Mesothelial cell of epicardium (in vitro differentiated cells): ENCODE measurements around the gene ATP8B4. TPM values are rescaled to one million over a fixed set of nuclear protein-coding genes. Genes with fewer than 3 reads are reported as not detected.
A peak's percentile ranks its signal among the peaks of the same experiment; 100 is the strongest.

Experiments used
- DNase-seq, 2 experiments: peaks; one replicate each; pipeline ENCODE4 v3.0.0; 2021; ENCODE audit warnings: low spot score in 2 of 2; ENCODE audit not compliant: unreplicated experiment in 2 of 2
- H3K27ac Mint-ChIP-seq: 2 replicates; pipeline ENCODE4 v1.8.0; 2021; ENCODE audit warnings: mixed read lengths
- H3K27me3 Mint-ChIP-seq: 2 replicates; pipeline ENCODE4 v1.8.0; 2021; ENCODE audit warnings: low read depth, mixed read lengths
- H3K36me3 Mint-ChIP-seq: 2 replicates; pipeline ENCODE4 v1.8.0; 2021; ENCODE audit warnings: mixed read lengths
- H3K4me1 Mint-ChIP-seq: 2 replicates; pipeline ENCODE4 v1.8.0; 2021; ENCODE audit warnings: mixed read lengths
- H3K4me3 Mint-ChIP-seq: 2 replicates; pipeline ENCODE4 v1.8.0; 2021; ENCODE audit warnings: mild to moderate bottlenecking, moderate library complexity, mixed read lengths
- H3K9me3 Mint-ChIP-seq: 2 replicates; pipeline ENCODE4 v1.8.0; 2021; ENCODE audit warnings: mixed read lengths
- total RNA-seq: library from RNA; stranded (reverse); gene quantifications from 3 replicates; pipeline ENCODE4 v1.2.1, GENCODE V29; 2021
- TF ChIP-seq, protein P1 (sequence below): fragments of 200-600 bp; sonication (generic); IDR thresholded peaks from one replicate; pipeline ENCODE4 v1.5.0; 2021; ENCODE audit warnings: antibody characterized with exemption; ENCODE audit not compliant: unreplicated experiment

ATP8B4 gene
- total RNA-seq, 1 donor from 2014 or later: 1.8 TPM

- no peaks in the 10 kb centered on the region for H3K36me3 Mint-ChIP-seq
- TF ChIP-seq, protein P1, sequence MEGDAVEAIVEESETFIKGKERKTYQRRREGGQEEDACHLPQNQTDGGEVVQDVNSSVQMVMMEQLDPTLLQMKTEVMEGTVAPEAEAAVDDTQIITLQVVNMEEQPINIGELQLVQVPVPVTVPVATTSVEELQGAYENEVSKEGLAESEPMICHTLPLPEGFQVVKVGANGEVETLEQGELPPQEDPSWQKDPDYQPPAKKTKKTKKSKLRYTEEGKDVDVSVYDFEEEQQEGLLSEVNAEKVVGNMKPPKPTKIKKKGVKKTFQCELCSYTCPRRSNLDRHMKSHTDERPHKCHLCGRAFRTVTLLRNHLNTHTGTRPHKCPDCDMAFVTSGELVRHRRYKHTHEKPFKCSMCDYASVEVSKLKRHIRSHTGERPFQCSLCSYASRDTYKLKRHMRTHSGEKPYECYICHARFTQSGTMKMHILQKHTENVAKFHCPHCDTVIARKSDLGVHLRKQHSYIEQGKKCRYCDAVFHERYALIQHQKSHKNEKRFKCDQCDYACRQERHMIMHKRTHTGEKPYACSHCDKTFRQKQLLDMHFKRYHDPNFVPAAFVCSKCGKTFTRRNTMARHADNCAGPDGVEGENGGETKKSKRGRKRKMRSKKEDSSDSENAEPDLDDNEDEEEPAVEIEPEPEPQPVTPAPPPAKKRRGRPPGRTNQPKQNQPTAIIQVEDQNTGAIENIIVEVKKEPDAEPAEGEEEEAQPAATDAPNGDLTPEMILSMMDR: no peak
- peaks cover 77% of the 10 kb centered on the region for H3K4me1 Mint-ChIP-seq
- H3K27ac Mint-ChIP-seq: peak overlapping the region; percentile 89
- DNase-seq: no peak
- peaks cover under 1% of the 10 kb centered on the region for H3K9me3 Mint-ChIP-seq
- no peaks in the 10 kb centered on the region for H3K27me3 Mint-ChIP-seq
- no peak overlapping the region for H3K4me3 Mint-ChIP-seq
These were observed 216.1 kb downstream of the ATP8B4 start for GRCh38 chr15:49902685-49903501.

- Mint-ChIP-seq H3K9me3 (no peaks in the 10 kb centered on the region), H3K27ac (peak overlapping the region; percentile 89), H3K4me3 (no peak overlapping the region), H3K4me1 (peaks cover 73% of the 10 kb centered on the region), H3K36me3 (no peaks in the 10 kb centered on the region), H3K27me3 (no peaks in the 10 kb centered on the region)
- DNase-seq: no peak
- TF ChIP-seq, protein P1: no peak
These were observed 216.9 kb downstream of the ATP8B4 start for GRCh38 chr15:49901996-49902684.

- Mint-ChIP-seq H3K9me3 (no peaks in the 10 kb centered on the region), H3K27me3 (no peaks in the 10 kb centered on the region), H3K4me3 (no peak overlapping the region), H3K4me1 (peaks cover 70% of the 10 kb centered on the region), H3K27ac (peak overlapping the region; percentile 59), H3K36me3 (no peaks in the 10 kb centered on the region)
- TF ChIP-seq, protein P1: no peak
- DNase-seq: no peak
These were observed 217.7 kb downstream of the ATP8B4 start for GRCh38 chr15:49901321-49901720.

- TF ChIP-seq, protein P1: no peak
- Mint-ChIP-seq H3K4me1 (peaks cover 73% of the 10 kb centered on the region), H3K9me3 (peaks cover 4% of the 10 kb centered on the region), H3K36me3 (peaks cover 2% of the 10 kb centered on the region), H3K27me3 (no peaks in the 10 kb centered on the region), H3K4me3 (no peak overlapping the region), H3K27ac (peak overlapping the region; percentile 59)
- no peak for DNase-seq
These were observed 218.2 kb downstream of the ATP8B4 start for GRCh38 chr15:49900903-49901235.

DNA sequence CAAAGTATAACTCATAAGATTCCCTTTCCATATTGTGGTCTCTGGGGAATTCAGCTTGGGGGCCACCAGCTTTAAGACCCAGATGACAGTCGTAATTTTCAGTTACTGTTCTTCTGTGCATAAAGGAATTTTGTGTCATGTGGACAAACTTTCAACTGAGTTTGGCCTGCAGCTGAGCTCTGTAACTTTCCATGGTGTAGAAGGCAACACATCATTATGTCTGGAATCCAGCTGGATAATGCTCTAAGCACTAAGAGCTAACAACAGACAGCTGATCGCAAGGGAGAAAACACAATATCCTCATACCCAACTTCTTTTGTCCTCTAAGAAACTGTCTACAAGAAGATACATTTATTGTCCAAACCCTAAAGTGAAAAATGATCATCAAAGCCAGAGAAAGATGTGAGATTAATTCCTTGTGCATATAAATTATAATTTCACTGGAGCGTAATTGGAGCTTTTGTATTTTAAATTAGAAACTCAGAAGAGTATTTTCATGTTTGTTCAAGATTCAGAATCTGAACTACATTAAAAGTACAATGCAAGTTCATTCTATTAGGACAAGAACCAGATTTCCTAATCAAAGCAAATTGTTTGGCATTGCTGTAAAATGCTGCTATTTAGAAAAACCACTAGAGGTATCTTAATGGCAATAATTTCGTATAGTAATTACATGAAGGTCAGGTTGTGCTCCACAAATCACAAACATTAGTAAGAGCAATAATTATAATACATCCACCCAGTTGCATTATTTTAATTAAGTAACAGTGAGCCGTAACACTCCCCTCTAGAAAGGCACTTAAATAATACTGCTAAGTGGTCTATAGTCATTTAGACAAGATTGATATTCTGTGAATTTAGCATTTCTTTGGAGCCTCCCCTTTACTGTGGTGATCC lies 218.8 kb downstream of the ATP8B4 start:
- H3K4me3 Mint-ChIP-seq: no peak overlapping the region
- TF ChIP-seq, protein P1: no peak
- peaks cover 4% of the 10 kb centered on the region for H3K9me3 Mint-ChIP-seq
- H3K27ac Mint-ChIP-seq: peak overlapping the region; percentile 61
- no peaks in the 10 kb centered on the region for H3K27me3 Mint-ChIP-seq
- peaks cover 78% of the 10 kb centered on the region for H3K4me1 Mint-ChIP-seq
- H3K36me3 Mint-ChIP-seq: peaks cover 2% of the 10 kb centered on the region
- no peak for DNase-seq
